SK-N-SH treated with all-trans-retinoic acid at 6 μM for 48 hours (cell line): ENCODE measurements around the gene KRT73.

Experiments used
- ATAC-seq: fragments of 200-7000 bp; cut with Tn5 transposase; 3 replicates; pipeline ENCODE4 v1.9.1; 2020; ENCODE audit warnings: mild to moderate bottlenecking, moderate library complexity
- ARNTL ChIP-seq: fragments of 450-650 bp; formaldehyde crosslinking; IDR thresholded peaks from 2 replicates; pipeline ENCODE4 v1.5.0; 2020; ENCODE audit warnings: low read depth, mild to moderate bottlenecking, moderate library complexity, borderline replicate concordance
- CSDC2 ChIP-seq: fragments of 250-450 bp; sonication (Bioruptor Pico); IDR thresholded peaks from 2 replicates; pipeline ENCODE4 v1.5.0; 2020; ENCODE audit warnings: mild to moderate bottlenecking, moderate library complexity
- CSRNP3 ChIP-seq: fragments of 250-450 bp; sonication (Bioruptor Pico); IDR thresholded peaks from 2 replicates; pipeline ENCODE4 v1.5.1; 2021; ENCODE audit warnings: mild to moderate bottlenecking, moderate library complexity
- ESRRG ChIP-seq: fragments of 250-450 bp; sonication (Bioruptor Pico); IDR thresholded peaks from 2 replicates; pipeline ENCODE4 v1.6.1; 2021; ENCODE audit warnings: mild to moderate bottlenecking
- GLIS3 ChIP-seq: fragments of 250-450 bp; sonication (Bioruptor Pico); IDR thresholded peaks from 2 replicates; pipeline ENCODE4 v1.5.0; 2020; ENCODE audit warnings: mild to moderate bottlenecking, moderate library complexity
- ISL1 ChIP-seq: fragments of 250-450 bp; sonication (Bioruptor Pico); IDR thresholded peaks from 2 replicates; pipeline ENCODE4 v2.1.2; 2022; ENCODE audit warnings: mild to moderate bottlenecking, moderate library complexity
- OSR1 ChIP-seq: fragments of 250-450 bp; sonication (Bioruptor Pico); IDR thresholded peaks from 2 replicates; pipeline ENCODE4 v1.8.0; 2022; ENCODE audit warnings: moderate library complexity, mild to moderate bottlenecking, inconsistent platforms
- PPARA ChIP-seq: fragments of 250-450 bp; sonication (Bioruptor Pico); IDR thresholded peaks from 2 replicates; pipeline ENCODE4 v1.5.0; 2020; ENCODE audit warnings: mild to moderate bottlenecking, borderline replicate concordance
- RARB ChIP-seq: fragments of 250-450 bp; sonication (Bioruptor Pico); IDR thresholded peaks from 2 replicates; pipeline ENCODE4 v1.8.0; 2021; ENCODE audit warnings: mild to moderate bottlenecking, moderate library complexity
- SNAI2 ChIP-seq: fragments of 250-450 bp; sonication (Bioruptor Pico); IDR thresholded peaks from 2 replicates; pipeline ENCODE4 v1.5.0; 2020; ENCODE audit warnings: mild to moderate bottlenecking, moderate library complexity
- TCF4 ChIP-seq: fragments of 250-450 bp; sonication (Bioruptor Pico); IDR thresholded peaks from 2 replicates; pipeline ENCODE4 v1.8.0; 2021; ENCODE audit warnings: mild to moderate bottlenecking, moderate library complexity, borderline replicate concordance
- TOX ChIP-seq: fragments of 250-450 bp; sonication (Bioruptor Pico); IDR thresholded peaks from 2 replicates; pipeline ENCODE4 v1.8.0; 2021; ENCODE audit warnings: mild to moderate bottlenecking, moderate library complexity, borderline replicate concordance
- ZC3H10 ChIP-seq: fragments of 250-450 bp; sonication (Bioruptor Pico); IDR thresholded peaks from 2 replicates; pipeline ENCODE4 v1.5.1; 2021; ENCODE audit warnings: mild to moderate bottlenecking, moderate library complexity
- ZFP3 ChIP-seq: fragments of 250-450 bp; sonication (Bioruptor Pico); IDR thresholded peaks from 2 replicates; pipeline ENCODE4 v1.5.0; 2020; ENCODE audit warnings: mild to moderate bottlenecking, moderate library complexity
- ZNF565 ChIP-seq: fragments of 450-650 bp; formaldehyde crosslinking; conservative IDR thresholded peaks from 2 replicates; pipeline ENCODE4 v1.5.0; 2020; ENCODE audit warnings: low read depth, mild to moderate bottlenecking, moderate library complexity
- TF ChIP-seq, protein P1 (sequence below): fragments of 250-450 bp; sonication (Bioruptor Pico); IDR thresholded peaks from 2 replicates; pipeline ENCODE4 v1.8.0; 2021; ENCODE audit warnings: low read depth, mild to moderate bottlenecking, moderate library complexity, borderline replicate concordance
- TF ChIP-seq, protein P2 (sequence below): fragments of 250-450 bp; sonication (Bioruptor Pico); IDR thresholded peaks from 2 replicates; pipeline ENCODE4 v1.5.1; 2020; ENCODE audit warnings: low read depth, mild to moderate bottlenecking, moderate library complexity
- TF ChIP-seq, protein P3 (sequence below): fragments of 250-450 bp; sonication (Bioruptor Pico); IDR thresholded peaks from 2 replicates; pipeline ENCODE4 v1.8.0; 2020; ENCODE audit warnings: mild to moderate bottlenecking, moderate library complexity, borderline replicate concordance

KRT73 gene

GRCh38 chr12:52636189-52636588 is 17.8 kb upstream of the KRT73 start:
- no peak for TF ChIP-seq SNAI2
- ATAC-seq, result no peak

DNA sequence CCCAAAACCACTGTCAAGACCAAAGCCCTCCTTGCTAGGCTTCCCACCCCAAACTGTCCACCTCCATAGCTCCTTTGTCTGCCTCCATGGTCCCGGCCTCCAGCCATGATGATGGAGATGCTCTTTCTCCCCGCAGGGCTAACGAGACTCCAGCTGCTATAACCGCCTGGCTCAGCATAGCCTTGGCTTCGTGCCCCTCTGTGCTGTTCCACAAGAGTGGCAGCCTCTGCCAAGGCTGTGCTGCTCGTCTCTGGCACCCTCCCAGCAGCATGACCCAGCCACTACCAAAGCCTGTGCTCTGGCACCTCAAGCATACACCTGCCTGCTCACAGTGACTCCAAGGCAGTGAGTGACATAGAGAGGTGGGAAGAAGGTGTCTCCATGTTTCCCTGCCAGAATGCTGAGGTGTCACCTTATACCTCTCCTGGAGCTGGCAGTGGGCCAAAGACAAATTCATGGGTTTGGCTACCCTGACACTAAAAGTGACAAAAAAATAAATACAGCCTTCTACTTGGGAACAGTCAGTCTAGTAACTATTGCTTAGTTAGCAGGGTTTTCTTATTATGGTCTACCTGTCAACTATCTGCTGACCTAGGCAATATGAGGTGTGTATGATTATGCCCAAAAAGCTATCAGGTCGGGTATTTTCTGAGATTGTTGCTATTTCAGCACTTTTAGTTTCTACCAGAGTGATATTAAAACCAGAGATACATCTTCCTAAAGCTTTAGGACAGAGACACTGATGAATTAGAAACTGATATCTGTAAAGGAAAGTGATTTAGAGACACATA is 16.1 kb upstream of the KRT73 start:
- no peak for ATAC-seq
- TF ChIP-seq, protein P1, sequence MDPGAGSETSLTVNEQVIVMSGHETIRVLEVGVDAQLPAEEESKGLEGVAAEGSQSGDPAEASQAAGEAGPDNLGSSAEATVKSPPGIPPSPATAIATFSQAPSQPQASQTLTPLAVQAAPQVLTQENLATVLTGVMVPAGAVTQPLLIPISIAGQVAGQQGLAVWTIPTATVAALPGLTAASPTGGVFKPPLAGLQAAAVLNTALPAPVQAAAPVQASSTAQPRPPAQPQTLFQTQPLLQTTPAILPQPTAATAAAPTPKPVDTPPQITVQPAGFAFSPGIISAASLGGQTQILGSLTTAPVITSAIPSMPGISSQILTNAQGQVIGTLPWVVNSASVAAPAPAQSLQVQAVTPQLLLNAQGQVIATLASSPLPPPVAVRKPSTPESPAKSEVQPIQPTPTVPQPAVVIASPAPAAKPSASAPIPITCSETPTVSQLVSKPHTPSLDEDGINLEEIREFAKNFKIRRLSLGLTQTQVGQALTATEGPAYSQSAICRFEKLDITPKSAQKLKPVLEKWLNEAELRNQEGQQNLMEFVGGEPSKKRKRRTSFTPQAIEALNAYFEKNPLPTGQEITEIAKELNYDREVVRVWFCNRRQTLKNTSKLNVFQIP (CRISPR knock-in tag), result no peak
- TF ChIP-seq, protein P2, sequence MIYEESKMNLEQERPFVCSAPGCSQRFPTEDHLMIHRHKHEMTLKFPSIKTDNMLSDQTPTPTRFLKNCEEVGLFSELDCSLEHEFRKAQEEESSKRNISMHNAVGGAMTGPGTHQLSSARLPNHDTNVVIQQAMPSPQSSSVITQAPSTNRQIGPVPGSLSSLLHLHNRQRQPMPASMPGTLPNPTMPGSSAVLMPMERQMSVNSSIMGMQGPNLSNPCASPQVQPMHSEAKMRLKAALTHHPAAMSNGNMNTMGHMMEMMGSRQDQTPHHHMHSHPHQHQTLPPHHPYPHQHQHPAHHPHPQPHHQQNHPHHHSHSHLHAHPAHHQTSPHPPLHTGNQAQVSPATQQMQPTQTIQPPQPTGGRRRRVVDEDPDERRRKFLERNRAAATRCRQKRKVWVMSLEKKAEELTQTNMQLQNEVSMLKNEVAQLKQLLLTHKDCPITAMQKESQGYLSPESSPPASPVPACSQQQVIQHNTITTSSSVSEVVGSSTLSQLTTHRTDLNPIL (CRISPR knock-in tag), result no peak
- no peak for TF ChIP-seq RARB (CRISPR knock-in tag)
- TF ChIP-seq, protein P3, sequence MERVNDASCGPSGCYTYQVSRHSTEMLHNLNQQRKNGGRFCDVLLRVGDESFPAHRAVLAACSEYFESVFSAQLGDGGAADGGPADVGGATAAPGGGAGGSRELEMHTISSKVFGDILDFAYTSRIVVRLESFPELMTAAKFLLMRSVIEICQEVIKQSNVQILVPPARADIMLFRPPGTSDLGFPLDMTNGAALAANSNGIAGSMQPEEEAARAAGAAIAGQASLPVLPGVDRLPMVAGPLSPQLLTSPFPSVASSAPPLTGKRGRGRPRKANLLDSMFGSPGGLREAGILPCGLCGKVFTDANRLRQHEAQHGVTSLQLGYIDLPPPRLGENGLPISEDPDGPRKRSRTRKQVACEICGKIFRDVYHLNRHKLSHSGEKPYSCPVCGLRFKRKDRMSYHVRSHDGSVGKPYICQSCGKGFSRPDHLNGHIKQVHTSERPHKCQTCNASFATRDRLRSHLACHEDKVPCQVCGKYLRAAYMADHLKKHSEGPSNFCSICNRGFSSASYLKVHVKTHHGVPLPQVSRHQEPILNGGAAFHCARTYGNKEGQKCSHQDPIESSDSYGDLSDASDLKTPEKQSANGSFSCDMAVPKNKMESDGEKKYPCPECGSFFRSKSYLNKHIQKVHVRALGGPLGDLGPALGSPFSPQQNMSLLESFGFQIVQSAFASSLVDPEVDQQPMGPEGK (CRISPR knock-in tag), result no peak
- no peak for TF ChIP-seq TCF4 (CRISPR knock-in tag)
- TF ChIP-seq ZC3H10 (CRISPR knock-in tag), result no peak
- no peak for TF ChIP-seq TOX (CRISPR knock-in tag)
- TF ChIP-seq SNAI2, result no peak
- no peak for TF ChIP-seq ZFP3 (CRISPR knock-in tag)
- TF ChIP-seq ZNF565 (CRISPR knock-in tag), result no peak
- TF ChIP-seq CSDC2 (CRISPR knock-in tag), result no peak
- no peak for TF ChIP-seq ARNTL
- TF ChIP-seq PPARA (CRISPR knock-in tag), result no peak

DNA sequence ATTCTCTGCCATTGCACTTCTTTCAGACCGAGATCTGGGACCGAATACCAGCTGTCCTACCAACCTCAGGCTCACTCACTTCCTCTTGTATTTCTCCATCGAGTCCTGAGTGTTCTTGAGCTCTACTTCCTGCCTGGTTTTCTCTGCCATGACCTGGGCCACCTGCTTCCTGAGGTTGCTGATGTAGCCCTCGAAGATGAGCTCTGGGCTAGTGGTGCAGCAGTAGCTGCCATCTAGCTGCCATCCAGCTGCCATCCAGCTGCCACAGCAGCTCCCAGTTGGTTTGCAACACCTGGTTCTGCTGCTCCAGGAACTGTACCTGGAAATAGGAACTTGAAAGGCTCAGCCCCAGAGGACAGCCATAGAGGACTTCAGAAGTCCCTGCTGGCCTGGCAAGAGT is 15.0 kb upstream of the KRT73 start:
- no peak for ATAC-seq
- TF ChIP-seq ESRRG (no peak), PPARA (CRISPR knock-in tag) (no peak), OSR1 (CRISPR knock-in tag) (no peak), ZC3H10 (CRISPR knock-in tag) (no peak), TCF4 (CRISPR knock-in tag) (no peak), ARNTL (no peak), CSRNP3 (CRISPR knock-in tag) (no peak), ISL1 (CRISPR knock-in tag) (no peak), GLIS3 (CRISPR knock-in tag) (no peak)
- TF ChIP-seq, protein P1 (CRISPR knock-in tag), result no peak
- TF ChIP-seq, protein P3 (CRISPR knock-in tag), result no peak
- TF ChIP-seq, protein P2 (CRISPR knock-in tag), result no peak
